ENCODE measurements around the gene MAPKAP1.

Gene MAPKAP1

GRCh38 chr9:125398243-125398642 is 308.8 kb downstream of the MAPKAP1 start:
- H3K4me3 ChIP-seq (ENCODE audit: low read length): no peak overlapping the region
- H3K27me3 ChIP-seq (ENCODE audit: control insufficient read depth, insufficient read depth, low read length): no peaks in the 10 kb centered on the region
- no peak overlapping the region for H3K9ac ChIP-seq (ENCODE audit: low read length)
- no peaks in the 10 kb centered on the region for H3K4me1 ChIP-seq (ENCODE audit: control insufficient read depth, insufficient read depth, low read length)
- no peak overlapping the region for H3K27ac ChIP-seq (ENCODE audit: low read depth, low read length)
- no peaks in the 10 kb centered on the region for H3K36me3 ChIP-seq (ENCODE audit: control insufficient read depth, insufficient read depth, low read length)

- no peak overlapping the region for H3K9ac ChIP-seq (ENCODE audit: low read length)
- no peaks in the 10 kb centered on the region for H3K36me3 ChIP-seq (ENCODE audit: control insufficient read depth, insufficient read depth, low read length)
- H3K27ac ChIP-seq (ENCODE audit: low read depth, low read length): no peak overlapping the region
- no peaks in the 10 kb centered on the region for H3K4me1 ChIP-seq (ENCODE audit: control insufficient read depth, insufficient read depth, low read length)
- no peak overlapping the region for H3K4me3 ChIP-seq (ENCODE audit: low read length)
- no peaks in the 10 kb centered on the region for H3K27me3 ChIP-seq (ENCODE audit: control insufficient read depth, insufficient read depth, low read length)
Measured at GRCh38 chr9:125397736-125398135, 309.3 kb downstream of the MAPKAP1 start.

- no peak overlapping the region for H3K9ac ChIP-seq (ENCODE audit: low read length)
- no peaks in the 10 kb centered on the region for H3K27me3 ChIP-seq (ENCODE audit: control insufficient read depth, insufficient read depth, low read length)
- no peaks in the 10 kb centered on the region for H3K4me1 ChIP-seq (ENCODE audit: control insufficient read depth, insufficient read depth, low read length)
- H3K27ac ChIP-seq (ENCODE audit: low read depth, low read length): no peak overlapping the region
- H3K36me3 ChIP-seq (ENCODE audit: control insufficient read depth, insufficient read depth, low read length): no peaks in the 10 kb centered on the region
- no peak overlapping the region for H3K4me3 ChIP-seq (ENCODE audit: low read length)
Measured at GRCh38 chr9:125396799-125397198, 310.2 kb downstream of the MAPKAP1 start.

- Histone ChIP-seq H3K36me3 (ENCODE audit: control insufficient read depth, insufficient read depth, low read length) (no peaks in the 10 kb centered on the region), H3K4me3 (ENCODE audit: low read length) (no peak overlapping the region), H3K27ac (ENCODE audit: low read depth, low read length) (no peak overlapping the region), H3K9ac (ENCODE audit: low read length) (no peak overlapping the region), H3K27me3 (ENCODE audit: control insufficient read depth, insufficient read depth, low read length) (no peaks in the 10 kb centered on the region), H3K4me1 (ENCODE audit: control insufficient read depth, insufficient read depth, low read length) (no peaks in the 10 kb centered on the region)
Measured at GRCh38 chr9:125393426-125393825, 313.6 kb downstream of the MAPKAP1 start.

- H3K4me1 ChIP-seq (ENCODE audit: control insufficient read depth, insufficient read depth, low read length): no peaks in the 10 kb centered on the region
- H3K27me3 ChIP-seq (ENCODE audit: control insufficient read depth, insufficient read depth, low read length): no peaks in the 10 kb centered on the region
- no peak overlapping the region for H3K27ac ChIP-seq (ENCODE audit: low read depth, low read length)
- H3K9ac ChIP-seq (ENCODE audit: low read length): no peak overlapping the region
- H3K36me3 ChIP-seq (ENCODE audit: control insufficient read depth, insufficient read depth, low read length): no peaks in the 10 kb centered on the region
- H3K4me3 ChIP-seq (ENCODE audit: low read length): no peak overlapping the region
Measured at GRCh38 chr9:125391704-125392103, 315.3 kb downstream of the MAPKAP1 start.

GRCh38 chr9:125388978-125389377 is 318.0 kb downstream of the MAPKAP1 start:
- no peak overlapping the region for H3K4me3 ChIP-seq (ENCODE audit: low read length)
- no peaks in the 10 kb centered on the region for H3K36me3 ChIP-seq (ENCODE audit: control insufficient read depth, insufficient read depth, low read length)
- H3K27ac ChIP-seq (ENCODE audit: low read depth, low read length): no peak overlapping the region
- no peaks in the 10 kb centered on the region for H3K27me3 ChIP-seq (ENCODE audit: control insufficient read depth, insufficient read depth, low read length)
- no peak overlapping the region for H3K9ac ChIP-seq (ENCODE audit: low read length)
- H3K4me1 ChIP-seq (ENCODE audit: control insufficient read depth, insufficient read depth, low read length): no peaks in the 10 kb centered on the region

- Histone ChIP-seq H3K27ac (ENCODE audit: low read depth, low read length) (no peak overlapping the region), H3K4me1 (ENCODE audit: control insufficient read depth, insufficient read depth, low read length) (no peaks in the 10 kb centered on the region), H3K4me3 (ENCODE audit: low read length) (no peak overlapping the region), H3K36me3 (ENCODE audit: control insufficient read depth, insufficient read depth, low read length) (no peaks in the 10 kb centered on the region), H3K27me3 (ENCODE audit: control insufficient read depth, insufficient read depth, low read length) (no peaks in the 10 kb centered on the region), H3K9ac (ENCODE audit: low read length) (no peak overlapping the region)
Measured at GRCh38 chr9:125387861-125388524, 319.0 kb downstream of the MAPKAP1 start.
